GM23338 (cell line): ENCODE measurements around the gene ADM2. TPM values are rescaled to one million over a fixed set of nuclear protein-coding genes. Genes with fewer than 3 reads are reported as not detected.

ENCODE experiments used
- ATAC-seq: fragments of 200-7000 bp; cut with Tn5 transposase; 3 replicates; pipeline ENCODE4 v1.9.1; 2020
- DNase-seq: peaks from one replicate; pipeline ENCODE4 v3.0.0-alpha.2; 2015; ENCODE audit warnings: low spot score
- H2AFZ ChIP-seq: fragments of 200-600 bp; sonication (generic); 2 replicates; pipeline ENCODE4 v1.8.0; 2016; ENCODE audit warnings: antibody characterized with exemption, mild to moderate bottlenecking, moderate library complexity
- H3F3A ChIP-seq: fragments of 200-600 bp; sonication (generic); replicated peaks from 2 replicates; pipeline ENCODE4 v1.8.0; 2017; ENCODE audit warnings: antibody characterized with exemption, mixed run types, low read depth
- H3K27ac ChIP-seq: fragments of 200-600 bp; sonication (generic); 2 replicates; pipeline ENCODE4 v1.6.1; 2016; ENCODE audit warnings: low read depth
- H3K27me3 ChIP-seq: fragments of 200-600 bp; sonication (generic); 2 replicates; pipeline ENCODE4 v1.8.0; 2016; ENCODE audit warnings: mild to moderate bottlenecking, mixed run types, moderate library complexity; ENCODE audit not compliant: insufficient read depth
- H3K36me3 ChIP-seq: fragments of 200-600 bp; sonication (generic); 2 replicates; pipeline ENCODE4 v1.8.0; 2016; ENCODE audit warnings: mild to moderate bottlenecking; ENCODE audit not compliant: insufficient read depth
- H3K4me1 ChIP-seq: fragments of 200-600 bp; sonication (generic); 2 replicates; pipeline ENCODE4 v1.8.0; 2016; ENCODE audit warnings: mild to moderate bottlenecking, moderate library complexity; ENCODE audit not compliant: insufficient read depth
- H3K4me2 ChIP-seq: fragments of 200-600 bp; sonication (generic); 2 replicates; pipeline ENCODE4 v1.7.1; 2017; ENCODE audit warnings: mixed run types
- H3K4me3 ChIP-seq: fragments of 200-600 bp; sonication (generic); 2 replicates; pipeline ENCODE4 v1.6.1; 2016; ENCODE audit warnings: mixed run types
- H3K79me2 ChIP-seq: fragments of 200-600 bp; sonication (generic); replicated peaks from 2 replicates; pipeline ENCODE4 v1.8.0; 2017; ENCODE audit warnings: mild to moderate bottlenecking; ENCODE audit not compliant: insufficient read depth
- H3K9me2 ChIP-seq: fragments of 200-600 bp; sonication (generic); 2 replicates; pipeline ENCODE4 v1.8.0; 2017; ENCODE audit not compliant: insufficient read depth
- H4K20me1 ChIP-seq: fragments of 200-600 bp; sonication (generic); replicated peaks from 2 replicates; pipeline ENCODE4 v1.8.0; 2017; ENCODE audit warnings: mild to moderate bottlenecking; ENCODE audit not compliant: insufficient read depth
- H3K27ac Mint-ChIP-seq: 2 replicates; pipeline ENCODE4 v1.8.0; 2020; ENCODE audit warnings: inconsistent platforms, mild to moderate bottlenecking, moderate library complexity, mixed read lengths
- H3K27me3 Mint-ChIP-seq: 3 replicates; pipeline ENCODE4 v1.8.0; 2022; ENCODE audit warnings: low read depth, mild to moderate bottlenecking, moderate library complexity, mixed read lengths, inconsistent platforms; ENCODE audit not compliant: insufficient read depth, poor library complexity
- H3K36me3 Mint-ChIP-seq: 3 replicates; pipeline ENCODE4 v1.8.0; 2021; ENCODE audit warnings: low read depth, mild to moderate bottlenecking, inconsistent platforms, moderate library complexity, mixed read lengths
- H3K4me1 Mint-ChIP-seq: 3 replicates; pipeline ENCODE4 v1.8.0; 2020; ENCODE audit warnings: mild to moderate bottlenecking, inconsistent platforms, mixed read lengths
- H3K4me3 Mint-ChIP-seq: 3 replicates; pipeline ENCODE4 v1.8.0; 2021; ENCODE audit warnings: moderate library complexity, mild to moderate bottlenecking, inconsistent platforms, mixed read lengths
- H3K9me3 Mint-ChIP-seq: 3 replicates; pipeline ENCODE4 v1.8.0; 2020; ENCODE audit warnings: moderate library complexity, mild to moderate bottlenecking, inconsistent platforms, mixed read lengths
- CREB1 ChIP-seq: fragments of 250-450 bp; sonication (Bioruptor Pico); IDR thresholded peaks from 2 replicates; pipeline ENCODE4 v1.5.0; 2020; ENCODE audit warnings: low read depth, mild to moderate bottlenecking, moderate library complexity
- EZH2phosphoT487 ChIP-seq: fragments of 200-600 bp; sonication (generic); IDR thresholded peaks from one replicate; pipeline ENCODE4 v1.8.1; 2018; ENCODE audit warnings: antibody characterized with exemption; ENCODE audit not compliant: unreplicated experiment
- POLR2AphosphoS5 ChIP-seq: IDR thresholded peaks from 2 replicates; pipeline ENCODE4 v1.6.1; 2016; ENCODE audit warnings: antibody characterized with exemption, low read depth
- ZNF331 ChIP-seq: fragments of 250-450 bp; sonication (Bioruptor Pico); IDR thresholded peaks from 2 replicates; pipeline ENCODE4 v1.5.0; 2020; ENCODE audit warnings: low read depth, mild to moderate bottlenecking, moderate library complexity
- polyA plus RNA-seq: library from polyadenylated mRNA; unstranded; fragments of >200 nt; fragmentation: Nextera tagmentation; extraction: Ambion mirVana; gene quantifications from 2 replicates; pipeline ENCODE4 v1.2.1, GENCODE V29; 2016
- total RNA-seq: library from RNA; depleted of rRNA; stranded (reverse); fragments of >200 nt; shearing (Covaris generic); gene quantifications from 2 replicates; pipeline ENCODE4 v1.2.3, GENCODE V29; 2014
- TF ChIP-seq, protein P1 (sequence below): fragments of 250-450 bp; sonication (Bioruptor Pico); IDR thresholded peaks from 2 replicates; pipeline ENCODE4 v1.5.0; 2020; ENCODE audit warnings: mild to moderate bottlenecking, moderate library complexity
- TF ChIP-seq, protein P2 (sequence below): IDR thresholded peaks from 2 replicates; pipeline ENCODE4 v1.6.1; 2016; ENCODE audit warnings: antibody characterized with exemption

Gene ADM2
- total and polyA plus RNA-seq, 2 experiments from 2014 or later: 3.3 to 7.1 TPM

DNA sequence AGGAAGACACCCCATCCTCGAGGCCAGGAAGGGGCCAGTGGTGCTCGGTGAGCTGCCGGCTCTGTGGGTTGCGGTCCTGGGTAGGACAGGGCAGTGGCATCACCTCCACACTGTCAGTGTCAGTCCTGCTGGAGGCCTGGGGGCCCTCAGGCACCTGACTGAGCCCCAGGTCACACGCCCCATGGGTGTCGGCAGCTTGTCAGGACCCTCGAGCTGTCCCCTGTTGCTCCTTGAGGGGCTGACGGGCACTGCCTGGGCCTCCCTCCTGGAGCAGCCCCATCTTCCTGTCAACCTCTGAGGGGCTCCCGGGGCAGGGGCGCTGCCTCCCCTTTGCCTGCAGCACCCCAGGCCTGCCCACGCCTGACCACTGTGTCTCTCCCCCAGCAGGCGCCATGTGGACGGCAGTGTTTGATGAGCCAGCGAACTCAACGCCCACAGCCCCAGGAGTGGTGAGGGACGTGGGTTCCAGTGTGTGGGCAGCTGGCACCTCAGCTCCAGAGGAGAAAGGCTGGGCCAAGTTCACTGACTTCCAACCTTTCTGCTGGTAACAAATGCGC lies 42.0 kb upstream of the ADM2 start:
- Mint-ChIP-seq H3K9me3 (no peaks in the 10 kb centered on the region), H3K27ac (no peak overlapping the region), H3K36me3 (0 out of 3 replicates have a peak, but pooled peaks cover 6% of the 10 kb centered on the region), H3K27me3 (peaks cover 15% of the 10 kb centered on the region), H3K4me1 (0 out of 3 replicates have a peak, but pooled peaks cover 3% of the 10 kb centered on the region), H3K4me3 (no peak overlapping the region)
- ATAC-seq: no peak
- Histone ChIP-seq H3K79me2 (no peaks in the 10 kb centered on the region), H3K36me3 (no peaks in the 10 kb centered on the region), H2AFZ (no peak overlapping the region), H3K27me3 (no peaks in the 10 kb centered on the region), H3F3A (0 out of 2 replicates have a peak, but pooled peaks cover 5% of the 10 kb centered on the region), H3K4me3 (no peak overlapping the region), H3K4me2 (no peak overlapping the region), H3K9me2 (no peaks in the 10 kb centered on the region), H4K20me1 (no peaks in the 10 kb centered on the region; the same call in 1 of the 2 replicates), H3K4me1 (no peaks in the 10 kb centered on the region), H3K27ac (no peak overlapping the region)
- TF ChIP-seq ZNF331 (CRISPR knock-in tag) (no peak), POLR2AphosphoS5 (no peak), EZH2phosphoT487 (no peak), CREB1 (CRISPR knock-in tag) (no peak)
- TF ChIP-seq, protein P1, sequence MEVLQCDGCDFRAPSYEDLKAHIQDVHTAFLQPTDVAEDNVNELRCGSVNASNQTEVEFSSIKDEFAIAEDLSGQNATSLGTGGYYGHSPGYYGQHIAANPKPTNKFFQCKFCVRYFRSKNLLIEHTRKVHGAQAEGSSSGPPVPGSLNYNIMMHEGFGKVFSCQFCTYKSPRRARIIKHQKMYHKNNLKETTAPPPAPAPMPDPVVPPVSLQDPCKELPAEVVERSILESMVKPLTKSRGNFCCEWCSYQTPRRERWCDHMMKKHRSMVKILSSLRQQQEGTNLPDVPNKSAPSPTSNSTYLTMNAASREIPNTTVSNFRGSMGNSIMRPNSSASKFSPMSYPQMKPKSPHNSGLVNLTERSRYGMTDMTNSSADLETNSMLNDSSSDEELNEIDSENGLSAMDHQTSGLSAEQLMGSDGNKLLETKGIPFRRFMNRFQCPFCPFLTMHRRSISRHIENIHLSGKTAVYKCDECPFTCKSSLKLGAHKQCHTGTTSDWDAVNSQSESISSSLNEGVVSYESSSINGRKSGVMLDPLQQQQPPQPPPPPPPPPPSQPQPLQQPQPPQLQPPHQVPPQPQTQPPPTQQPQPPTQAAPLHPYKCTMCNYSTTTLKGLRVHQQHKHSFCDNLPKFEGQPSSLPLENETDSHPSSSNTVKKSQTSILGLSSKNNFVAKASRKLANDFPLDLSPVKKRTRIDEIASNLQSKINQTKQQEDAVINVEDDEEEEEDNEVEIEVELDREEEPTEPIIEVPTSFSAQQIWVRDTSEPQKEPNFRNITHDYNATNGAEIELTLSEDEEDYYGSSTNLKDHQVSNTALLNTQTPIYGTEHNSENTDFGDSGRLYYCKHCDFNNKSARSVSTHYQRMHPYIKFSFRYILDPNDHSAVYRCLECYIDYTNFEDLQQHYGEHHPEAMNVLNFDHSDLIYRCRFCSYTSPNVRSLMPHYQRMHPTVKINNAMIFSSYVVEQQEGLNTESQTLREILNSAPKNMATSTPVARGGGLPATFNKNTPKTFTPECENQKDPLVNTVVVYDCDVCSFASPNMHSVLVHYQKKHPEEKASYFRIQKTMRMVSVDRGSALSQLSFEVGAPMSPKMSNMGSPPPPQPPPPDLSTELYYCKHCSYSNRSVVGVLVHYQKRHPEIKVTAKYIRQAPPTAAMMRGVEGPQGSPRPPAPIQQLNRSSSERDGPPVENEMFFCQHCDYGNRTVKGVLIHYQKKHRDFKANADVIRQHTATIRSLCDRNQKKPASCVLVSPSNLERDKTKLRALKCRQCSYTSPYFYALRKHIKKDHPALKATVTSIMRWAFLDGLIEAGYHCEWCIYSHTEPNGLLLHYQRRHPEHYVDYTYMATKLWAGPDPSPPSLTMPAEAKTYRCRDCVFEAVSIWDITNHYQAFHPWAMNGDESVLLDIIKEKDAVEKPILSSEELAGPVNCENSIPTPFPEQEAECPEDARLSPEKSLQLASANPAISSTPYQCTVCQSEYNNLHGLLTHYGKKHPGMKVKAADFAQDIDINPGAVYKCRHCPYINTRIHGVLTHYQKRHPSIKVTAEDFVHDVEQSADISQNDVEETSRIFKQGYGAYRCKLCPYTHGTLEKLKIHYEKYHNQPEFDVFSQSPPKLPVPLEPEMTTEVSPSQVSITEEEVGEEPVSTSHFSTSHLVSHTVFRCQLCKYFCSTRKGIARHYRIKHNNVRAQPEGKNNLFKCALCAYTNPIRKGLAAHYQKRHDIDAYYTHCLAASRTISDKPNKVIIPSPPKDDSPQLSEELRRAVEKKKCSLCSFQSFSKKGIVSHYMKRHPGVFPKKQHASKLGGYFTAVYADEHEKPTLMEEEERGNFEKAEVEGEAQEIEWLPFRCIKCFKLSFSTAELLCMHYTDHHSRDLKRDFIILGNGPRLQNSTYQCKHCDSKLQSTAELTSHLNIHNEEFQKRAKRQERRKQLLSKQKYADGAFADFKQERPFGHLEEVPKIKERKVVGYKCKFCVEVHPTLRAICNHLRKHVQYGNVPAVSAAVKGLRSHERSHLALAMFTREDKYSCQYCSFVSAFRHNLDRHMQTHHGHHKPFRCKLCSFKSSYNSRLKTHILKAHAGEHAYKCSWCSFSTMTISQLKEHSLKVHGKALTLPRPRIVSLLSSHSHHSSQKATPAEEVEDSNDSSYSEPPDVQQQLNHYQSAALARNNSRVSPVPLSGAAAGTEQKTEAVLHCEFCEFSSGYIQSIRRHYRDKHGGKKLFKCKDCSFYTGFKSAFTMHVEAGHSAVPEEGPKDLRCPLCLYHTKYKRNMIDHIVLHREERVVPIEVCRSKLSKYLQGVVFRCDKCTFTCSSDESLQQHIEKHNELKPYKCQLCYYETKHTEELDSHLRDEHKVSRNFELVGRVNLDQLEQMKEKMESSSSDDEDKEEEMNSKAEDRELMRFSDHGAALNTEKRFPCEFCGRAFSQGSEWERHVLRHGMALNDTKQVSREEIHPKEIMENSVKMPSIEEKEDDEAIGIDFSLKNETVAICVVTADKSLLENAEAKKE (CRISPR knock-in tag): no peak
- TF ChIP-seq, protein P2, sequence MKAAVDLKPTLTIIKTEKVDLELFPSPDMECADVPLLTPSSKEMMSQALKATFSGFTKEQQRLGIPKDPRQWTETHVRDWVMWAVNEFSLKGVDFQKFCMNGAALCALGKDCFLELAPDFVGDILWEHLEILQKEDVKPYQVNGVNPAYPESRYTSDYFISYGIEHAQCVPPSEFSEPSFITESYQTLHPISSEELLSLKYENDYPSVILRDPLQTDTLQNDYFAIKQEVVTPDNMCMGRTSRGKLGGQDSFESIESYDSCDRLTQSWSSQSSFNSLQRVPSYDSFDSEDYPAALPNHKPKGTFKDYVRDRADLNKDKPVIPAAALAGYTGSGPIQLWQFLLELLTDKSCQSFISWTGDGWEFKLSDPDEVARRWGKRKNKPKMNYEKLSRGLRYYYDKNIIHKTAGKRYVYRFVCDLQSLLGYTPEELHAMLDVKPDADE: no peak
- DNase-seq: no peak
